Mammary epithelial cell (primary cell): Measurements from ENCODE around the gene KRTAP9-8.
"Not testable (repeated sequence)": the region's sequence is repeated elsewhere in the genome, so short reads cannot be mapped to it uniquely, and the experiment has no call there.

Source experiments
- CTCF ChIP-seq, 2 donors: IDR thresholded peaks in 1 of 2; conservative IDR thresholded peaks in 1 of 2; 2 replicates each; pipeline ENCODE4 v1.5.1; 2011 to 2012; ENCODE audit warnings: inconsistent platforms in 2 of 2, low read length in 2 of 2, mild to moderate bottlenecking in 2 of 2, control low read depth in 1 of 2, low read depth in 1 of 2; ENCODE audit not compliant: insufficient read depth in 1 of 2; ENCODE audit errors: extremely low read depth in 1 of 2
- EZH2 ChIP-seq: IDR thresholded peaks from 2 replicates; pipeline ENCODE4 v1.6.1; 2012; ENCODE audit warnings: low read length, inconsistent platforms, borderline replicate concordance

GRCh38 chr17:41226598-41227095, 11.2 kb upstream of the KRTAP9-8 start, which contains the start of gene KRTAP9-2:
- TF ChIP-seq CTCF (conservative IDR thresholded peaks at IDR 0.05 in 1 of 2, IDR thresholded peaks at IDR 0.05 in 1 of 2; ENCODE audit: extremely low read depth in 1 of 2, insufficient read depth in 1 of 2, low read depth in 1 of 2, low read length in 2 of 2); EZH2: not testable (repeated sequence)
